Mesendoderm (in vitro differentiated cells): ENCODE data around the gene NT5C3B.
"Not testable (repeated sequence)": the region's sequence is repeated elsewhere in the genome, so short reads cannot be mapped to it uniquely, and the experiment has no call there.

Experiments used
- DNase-seq: peaks from one replicate; pipeline ENCODE4 v3.0.0; 2013
- H2AK5ac ChIP-seq: 2 replicates; pipeline ENCODE4 v1.6.1; 2013; ENCODE audit warnings: low read length, inconsistent platforms
- H2BK120ac ChIP-seq: 2 replicates; pipeline ENCODE4 v1.6.1; 2013; ENCODE audit warnings: low read depth, mild to moderate bottlenecking, low read length, moderate library complexity, mixed read lengths
- H2BK15ac ChIP-seq: replicated peaks from 2 replicates; pipeline ENCODE4 v1.6.1; 2013; ENCODE audit warnings: low read depth, mild to moderate bottlenecking, moderate library complexity
- H2BK5ac ChIP-seq: 2 replicates; pipeline ENCODE4 v1.6.1; 2013; ENCODE audit warnings: low read length, inconsistent platforms
- H3K18ac ChIP-seq: 2 replicates; pipeline ENCODE4 v1.6.1; 2013; ENCODE audit warnings: mild to moderate bottlenecking, low read length, mixed read lengths
- H3K23ac ChIP-seq: one replicate; pipeline ENCODE4 v1.6.1; 2013; ENCODE audit warnings: low read length
- H3K27ac ChIP-seq: 2 replicates; pipeline ENCODE4 v1.5.1; 2013; ENCODE audit warnings: low read depth, mild to moderate bottlenecking, inconsistent platforms, low read length, moderate library complexity
- H3K27me3 ChIP-seq: 2 replicates; pipeline ENCODE4 v1.6.1; 2013; ENCODE audit warnings: low read length, control low read depth, mild to moderate bottlenecking, inconsistent platforms; ENCODE audit not compliant: insufficient read depth, poor library complexity
- H3K36me3 ChIP-seq: 2 replicates; pipeline ENCODE4 v1.6.1; 2013; ENCODE audit warnings: low read length, inconsistent platforms; ENCODE audit not compliant: control insufficient read depth, insufficient read depth
- H3K4ac ChIP-seq: one replicate; pipeline ENCODE4 v1.6.1; 2013; ENCODE audit warnings: low read depth, mild to moderate bottlenecking, low read length, moderate library complexity
- H3K4me1 ChIP-seq: 2 replicates; pipeline ENCODE4 v1.6.1; 2013; ENCODE audit warnings: low read depth, low read length, inconsistent platforms; ENCODE audit not compliant: control insufficient read depth
- H3K4me2 ChIP-seq: 2 replicates; pipeline ENCODE4 v1.6.1; 2013; ENCODE audit warnings: low read length
- H3K4me3 ChIP-seq: 2 replicates; pipeline ENCODE4 v1.5.1; 2013; ENCODE audit warnings: mild to moderate bottlenecking, low read length
- H3K56ac ChIP-seq: one replicate; pipeline ENCODE4 v1.6.1; 2013; ENCODE audit warnings: low read length
- H3K79me1 ChIP-seq: 2 replicates; pipeline ENCODE4 v1.6.1; 2013; ENCODE audit warnings: low read length, inconsistent platforms
- H3K79me2 ChIP-seq: 2 replicates; pipeline ENCODE4 v1.6.1; 2013; ENCODE audit warnings: mild to moderate bottlenecking, low read length; ENCODE audit not compliant: control insufficient read depth, insufficient read depth
- H3K9ac ChIP-seq: 2 replicates; pipeline ENCODE4 v1.6.1; 2013; ENCODE audit warnings: low read length, inconsistent platforms
- H4K5ac ChIP-seq: one replicate; pipeline ENCODE4 v1.6.1; 2013; ENCODE audit warnings: low read length
- H4K8ac ChIP-seq: one replicate; pipeline ENCODE4 v1.6.1; 2013; ENCODE audit warnings: low read depth, mild to moderate bottlenecking, control low read depth, low read length, moderate library complexity
- WGBS: extraction: QIAGEN DNeasy Blood & Tissue Kit; methylation state at CpG from one replicate; pipeline ENCODE4 v1.1.7; 2013; ENCODE audit warnings: low lambda C conversion rate, missing lambda C conversion rate; ENCODE audit not compliant: insufficient coverage; ENCODE audit errors: extremely low coverage; 5-methylcytosine and 5-hydroxymethylcytosine counted together

The NT5C3B gene

GRCh38 chr17:41851382-41851781 is 15.3 kb upstream of the NT5C3B start:
- not testable (repeated sequence) for H3K79me2 ChIP-seq, H3K27ac ChIP-seq, H3K4me1 ChIP-seq, H3K4ac ChIP-seq, DNase-seq, H4K8ac ChIP-seq, H3K36me3 ChIP-seq, H2BK15ac ChIP-seq, H2AK5ac ChIP-seq, H2BK120ac ChIP-seq, H4K5ac ChIP-seq, H3K18ac ChIP-seq, H3K4me3 ChIP-seq, H3K23ac ChIP-seq, H2BK5ac ChIP-seq, H3K9ac ChIP-seq, H3K27me3 ChIP-seq, H3K79me1 ChIP-seq, H3K4me2 ChIP-seq, H3K56ac ChIP-seq
- WGBS: no CpG with 5 or more reads among the region's 14 CpGs

DNA sequence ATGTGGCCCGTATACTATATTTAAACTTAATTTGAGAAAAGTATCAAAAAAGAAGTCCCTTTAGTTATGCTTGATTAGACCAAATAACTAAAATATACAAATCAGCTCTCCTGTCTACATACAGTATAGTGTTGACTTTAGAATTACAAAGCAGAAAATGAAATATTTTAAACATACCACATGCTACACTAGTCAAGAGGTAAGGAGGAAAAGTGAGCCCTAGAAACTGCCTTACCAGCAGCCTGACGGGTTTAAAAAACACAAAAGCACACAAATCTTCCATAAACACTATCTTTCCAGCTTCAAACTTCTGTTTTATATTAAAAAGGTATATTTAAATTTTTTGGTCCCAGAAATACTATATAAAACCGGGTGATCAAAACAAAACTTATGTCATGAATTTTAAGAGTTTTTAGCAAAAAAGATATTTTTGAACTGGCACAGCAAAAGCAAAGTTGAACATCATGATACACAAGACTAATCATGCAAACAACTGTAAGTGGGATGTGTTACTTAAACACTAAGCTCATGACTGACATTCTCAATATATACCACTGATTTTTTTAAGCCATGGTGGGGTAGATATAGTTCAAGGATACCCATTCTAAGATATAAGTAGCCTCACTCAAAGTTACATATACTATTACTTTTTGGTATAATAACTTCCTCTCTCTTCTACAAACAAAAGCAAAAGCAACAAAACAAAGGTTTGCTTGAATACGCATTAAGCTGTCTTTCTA is 13.4 kb upstream of the NT5C3B start:
- Histone ChIP-seq H2AK5ac (no peak overlapping the region), H3K27ac (no peak overlapping the region), H3K23ac (no peak overlapping the region), H3K36me3 (peaks cover under 1% of the 10 kb centered on the region), H2BK15ac (no peak overlapping the region), H3K4me2 (no peak overlapping the region), H3K56ac (no peak overlapping the region), H3K18ac (no peak overlapping the region), H3K4me3 (no peak overlapping the region), H3K4me1 (no peaks in the 10 kb centered on the region), H4K8ac (no peak overlapping the region), H4K5ac (no peak overlapping the region), H3K79me2 (no peaks in the 10 kb centered on the region), H3K79me1 (peaks cover 2% of the 10 kb centered on the region), H3K9ac (no peak overlapping the region), H2BK120ac (no peak overlapping the region), H3K27me3 (no peaks in the 10 kb centered on the region), H3K4ac (no peak overlapping the region), H2BK5ac (no peak overlapping the region)
- no peak for DNase-seq
- no CpG with 5 or more reads among the region's 4 CpGs for WGBS

DNA sequence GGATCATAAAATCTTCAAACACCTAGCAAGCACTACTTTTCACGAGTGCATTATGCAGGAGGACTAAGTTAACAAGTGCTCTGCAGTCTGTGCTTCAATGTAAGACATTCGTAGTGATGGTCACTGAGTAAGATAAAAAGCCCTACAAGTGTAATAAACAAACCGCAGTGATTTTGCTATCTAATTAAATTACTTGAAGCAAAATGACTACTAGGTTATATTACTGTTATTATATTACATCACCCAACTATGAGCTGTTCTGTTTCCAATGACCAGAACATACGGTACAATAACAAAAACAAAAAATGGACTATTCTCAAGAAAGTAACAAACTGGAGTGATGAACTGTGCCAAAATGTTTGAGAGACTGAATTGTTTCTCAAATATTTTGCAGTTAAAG is 12.8 kb upstream of the NT5C3B start:
- H2AK5ac ChIP-seq: no peak overlapping the region
- H3K27ac ChIP-seq: no peak overlapping the region
- WGBS: no CpG with 5 or more reads among the region's 4 CpGs
- no peak overlapping the region for H3K4ac ChIP-seq
- H2BK120ac ChIP-seq: no peak overlapping the region
- no peak overlapping the region for H2BK5ac ChIP-seq
- no peak overlapping the region for H4K5ac ChIP-seq
- no peak overlapping the region for H3K4me3 ChIP-seq
- H3K4me2 ChIP-seq: no peak overlapping the region
- H3K23ac ChIP-seq: no peak overlapping the region
- no peak overlapping the region for H3K18ac ChIP-seq
- no peaks in the 10 kb centered on the region for H3K27me3 ChIP-seq
- no peak overlapping the region for H3K9ac ChIP-seq
- no peaks in the 10 kb centered on the region for H3K79me2 ChIP-seq
- no peak for DNase-seq
- peaks cover 2% of the 10 kb centered on the region for H3K79me1 ChIP-seq
- H3K56ac ChIP-seq: no peak overlapping the region
- H3K36me3 ChIP-seq: no peaks in the 10 kb centered on the region
- no peak overlapping the region for H4K8ac ChIP-seq
- H2BK15ac ChIP-seq: no peak overlapping the region
- no peaks in the 10 kb centered on the region for H3K4me1 ChIP-seq

DNA sequence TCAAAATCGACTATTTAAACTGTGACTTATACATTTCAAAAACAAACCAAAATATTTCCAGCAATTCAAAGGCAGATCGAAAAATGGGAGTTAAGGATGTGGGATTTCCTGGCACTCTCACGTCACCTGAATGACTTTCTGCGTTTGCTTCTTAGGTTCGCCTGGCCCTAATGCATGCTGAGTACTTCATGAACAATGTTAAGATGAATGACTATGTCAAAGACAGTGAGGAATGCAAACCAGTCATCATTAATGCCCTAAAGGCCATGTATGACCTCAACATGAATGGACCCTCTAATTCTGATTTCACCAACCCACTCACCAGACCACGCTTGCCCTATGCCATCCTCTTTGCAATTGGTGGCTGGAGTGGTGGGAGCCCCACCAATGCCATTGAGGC is 8.9 kb upstream of the NT5C3B start:
- H3K4me2 ChIP-seq: no peak overlapping the region
- H2BK15ac ChIP-seq: no peak overlapping the region
- no peaks in the 10 kb centered on the region for H3K36me3 ChIP-seq
- no peaks in the 10 kb centered on the region for H3K79me2 ChIP-seq
- no CpG with 5 or more reads among the region's 6 CpGs for WGBS
- no peak overlapping the region for H4K8ac ChIP-seq
- H3K56ac ChIP-seq: no peak overlapping the region
- H3K4me3 ChIP-seq: no peak overlapping the region
- H4K5ac ChIP-seq: no peak overlapping the region
- H3K18ac ChIP-seq: no peak overlapping the region
- no peaks in the 10 kb centered on the region for H3K79me1 ChIP-seq
- DNase-seq: no peak
- no peak overlapping the region for H3K9ac ChIP-seq
- no peak overlapping the region for H3K4ac ChIP-seq
- H2BK120ac ChIP-seq: no peak overlapping the region
- no peak overlapping the region for H3K27ac ChIP-seq
- H3K23ac ChIP-seq: no peak overlapping the region
- no peaks in the 10 kb centered on the region for H3K27me3 ChIP-seq
- H2AK5ac ChIP-seq: no peak overlapping the region
- H2BK5ac ChIP-seq: no peak overlapping the region
- H3K4me1 ChIP-seq: no peaks in the 10 kb centered on the region

- not testable (repeated sequence) for H2BK120ac ChIP-seq, H3K4me1 ChIP-seq
- WGBS: no CpG with 5 or more reads among the region's 6 CpGs
Measured at GRCh38 chr17:41840781-41841180, 4.7 kb upstream of the NT5C3B start.

DNA sequence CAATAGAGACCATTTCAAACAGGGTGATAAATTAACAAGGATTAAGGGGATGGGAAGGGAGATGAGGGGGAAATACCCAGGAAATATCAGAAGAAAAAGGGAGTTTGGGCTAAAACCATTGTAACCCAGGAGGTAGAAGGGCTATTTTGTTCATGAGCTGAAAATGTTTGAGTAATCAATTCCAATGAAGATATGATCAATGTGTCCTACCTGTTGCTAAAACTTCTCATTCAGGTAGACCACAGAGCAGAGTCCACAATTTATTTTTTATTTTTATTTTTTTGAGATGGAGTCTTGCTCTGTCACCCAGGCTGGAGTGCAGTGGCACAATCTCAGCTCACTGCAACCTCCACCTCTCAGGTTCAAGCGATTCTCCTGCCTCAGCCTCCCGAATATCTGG is 3.4 kb upstream of the NT5C3B start:
- not testable (repeated sequence) for H3K27me3 ChIP-seq, H3K23ac ChIP-seq
- WGBS: no CpG with 5 or more reads among the region's 2 CpGs

More at GRCh38 chr17:41840781-41841180, 4.7 kb upstream of the NT5C3B start:
- not testable (repeated sequence) for H2BK5ac ChIP-seq, H3K4me3 ChIP-seq, H3K56ac ChIP-seq, H3K27ac ChIP-seq, H3K79me2 ChIP-seq, H2BK15ac ChIP-seq, H3K9ac ChIP-seq, H3K18ac ChIP-seq, H4K8ac ChIP-seq, DNase-seq, H3K4ac ChIP-seq, H3K4me2 ChIP-seq, H4K5ac ChIP-seq, H3K79me1 ChIP-seq, H3K27me3 ChIP-seq, H3K23ac ChIP-seq, H2AK5ac ChIP-seq, H3K36me3 ChIP-seq

More for the DNA sequence above, 3.4 kb upstream of the NT5C3B start:
- H3K79me1 ChIP-seq, H3K4me1 ChIP-seq, DNase-seq, H2BK120ac ChIP-seq, H3K36me3 ChIP-seq, H3K79me2 ChIP-seq, H3K4me2 ChIP-seq, H3K4ac ChIP-seq, H4K5ac ChIP-seq, H2BK5ac ChIP-seq, H3K56ac ChIP-seq, H3K9ac ChIP-seq, H3K27ac ChIP-seq, H4K8ac ChIP-seq, H3K4me3 ChIP-seq, H2BK15ac ChIP-seq, H3K18ac ChIP-seq, H2AK5ac ChIP-seq: not testable (repeated sequence)
